Type B pancreatic cell (in vitro differentiated cells): Measurements from ENCODE around the gene ZNF74. TPM values are rescaled to one million over a fixed set of nuclear protein-coding genes. Genes with fewer than 3 reads are reported as not detected.
"Not testable (repeated sequence)": the region's sequence is repeated elsewhere in the genome, so short reads cannot be mapped to it uniquely, and the experiment has no call there.

ENCODE experiments used
- DNase-seq: peaks from one replicate; pipeline ENCODE4 v3.0.0; 2021; ENCODE audit warnings: mixed read lengths; ENCODE audit not compliant: unreplicated experiment; ENCODE audit errors: extremely low spot score
- H3K27ac Mint-ChIP-seq: 2 replicates; pipeline ENCODE4 v1.8.0; 2021; ENCODE audit warnings: mild to moderate bottlenecking, mixed read lengths
- H3K27me3 Mint-ChIP-seq: 2 replicates; pipeline ENCODE4 v1.8.0; 2021; ENCODE audit warnings: mixed read lengths
- H3K36me3 Mint-ChIP-seq: 2 replicates; pipeline ENCODE4 v1.8.0; 2021; ENCODE audit warnings: mixed read lengths
- H3K4me1 Mint-ChIP-seq: one replicate; pipeline ENCODE4 v1.8.0; 2021; ENCODE audit warnings: mixed read lengths; ENCODE audit not compliant: unreplicated experiment
- H3K4me3 Mint-ChIP-seq: 2 replicates; pipeline ENCODE4 v1.8.0; 2021; ENCODE audit warnings: mild to moderate bottlenecking, mixed read lengths
- H3K9me3 Mint-ChIP-seq: 2 replicates; pipeline ENCODE4 v1.8.0; 2021; ENCODE audit warnings: mixed read lengths
- total RNA-seq: library from RNA; stranded (reverse); gene quantifications from 2 replicates; pipeline ENCODE4 v1.2.1, GENCODE V29; 2021; ENCODE audit warnings: low replicate concordance

ZNF74 gene
- total RNA-seq, 1 donor from 2014 or later: 39.5 TPM

DNA sequence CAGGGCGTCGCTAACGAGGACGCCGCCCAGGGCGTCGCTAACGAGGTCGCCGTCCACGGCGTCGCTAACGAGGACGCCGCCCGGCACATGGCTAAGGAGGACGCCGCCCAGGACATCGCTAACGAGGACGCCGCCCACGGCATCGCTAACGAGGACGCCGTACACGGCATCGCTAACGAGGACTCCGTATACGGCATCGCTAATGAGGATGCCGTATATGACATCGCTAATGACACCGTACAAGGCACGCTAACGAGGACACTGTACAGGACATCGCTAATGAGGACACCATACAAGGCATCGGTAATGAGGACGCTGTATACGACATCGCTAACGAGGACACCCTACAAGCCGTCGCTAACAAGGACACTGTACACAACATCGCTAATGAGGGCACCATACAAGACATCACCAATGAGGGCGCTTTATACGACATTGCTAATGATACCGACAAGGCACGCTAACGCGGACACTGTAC lies 32.2 kb upstream of the ZNF74 start:
- H3K27ac Mint-ChIP-seq: peak overlapping the region; percentile 61
- not testable (repeated sequence) for H3K9me3 Mint-ChIP-seq, H3K4me1 Mint-ChIP-seq, H3K36me3 Mint-ChIP-seq, DNase-seq, H3K4me3 Mint-ChIP-seq
- peaks cover 12% of the 10 kb centered on the region for H3K27me3 Mint-ChIP-seq

DNA sequence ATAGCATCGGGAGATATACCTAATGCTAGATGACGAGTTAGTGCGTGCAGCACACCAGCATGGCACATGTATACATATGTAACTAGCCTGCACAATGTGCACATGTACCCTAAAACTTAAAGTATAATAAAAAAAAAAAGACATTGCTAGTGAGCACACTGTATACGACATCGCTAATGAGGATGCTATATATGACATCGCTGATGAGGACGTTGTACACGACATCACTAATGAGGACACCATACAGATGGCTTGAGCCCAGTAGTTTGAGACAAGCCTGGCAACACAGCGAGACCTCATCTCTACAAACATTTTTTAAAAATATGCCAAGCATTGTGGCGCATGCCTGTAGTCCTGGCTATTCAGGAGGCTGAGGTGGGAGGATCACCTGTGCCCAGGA lies 31.5 kb upstream of the ZNF74 start:
- H3K4me3 Mint-ChIP-seq, H3K36me3 Mint-ChIP-seq, DNase-seq, H3K9me3 Mint-ChIP-seq, H3K4me1 Mint-ChIP-seq: not testable (repeated sequence)
- Mint-ChIP-seq H3K27ac (peak overlapping the region; percentile 61), H3K27me3 (peaks cover 12% of the 10 kb centered on the region)

DNA sequence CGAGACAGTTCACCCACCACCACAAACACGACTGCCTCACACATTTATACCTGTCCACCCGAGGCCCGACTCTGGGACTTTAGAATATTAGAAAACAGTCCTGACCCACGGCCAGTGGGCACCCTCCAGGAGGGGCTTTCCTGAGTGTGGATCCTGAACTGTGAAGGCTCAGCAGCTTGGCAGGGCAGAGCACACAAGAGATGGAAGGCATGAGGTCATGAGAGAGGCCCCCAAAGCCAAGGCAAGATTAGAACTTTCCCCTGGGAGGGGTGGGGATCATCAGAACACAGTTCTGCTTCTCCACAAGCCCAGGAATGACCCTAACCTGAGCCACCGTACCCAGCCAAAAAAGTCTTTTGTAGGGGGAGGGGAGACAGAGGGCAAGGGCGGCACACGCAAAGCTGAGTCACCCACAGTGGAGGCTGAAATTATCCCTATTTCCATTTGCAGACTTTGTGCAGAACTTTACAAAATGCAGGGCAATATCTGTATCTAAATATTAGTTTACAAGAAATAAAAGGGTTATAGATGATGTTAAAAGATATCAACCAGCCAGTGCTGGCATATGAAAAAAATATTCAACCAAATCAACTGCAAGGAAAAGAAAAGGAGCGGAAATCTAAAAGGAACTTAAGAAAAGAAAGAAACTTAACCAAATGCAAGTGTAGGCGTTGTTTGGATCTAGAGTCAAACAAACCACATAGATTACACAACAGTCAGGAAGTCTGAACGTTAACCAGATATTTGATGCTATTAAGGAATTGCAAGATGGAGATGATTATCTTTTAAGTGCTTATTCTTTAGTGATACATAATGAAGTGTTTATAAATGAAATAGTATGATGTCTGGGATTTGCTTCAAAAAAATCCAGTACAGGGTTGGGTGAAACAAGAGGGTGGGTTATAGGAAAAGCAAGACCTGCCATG lies 29.4 kb upstream of the ZNF74 start:
- not testable (repeated sequence) for H3K27ac Mint-ChIP-seq, H3K4me3 Mint-ChIP-seq, H3K9me3 Mint-ChIP-seq, H3K36me3 Mint-ChIP-seq, DNase-seq, H3K4me1 Mint-ChIP-seq
- H3K27me3 Mint-ChIP-seq: peaks cover 18% of the 10 kb centered on the region

DNA sequence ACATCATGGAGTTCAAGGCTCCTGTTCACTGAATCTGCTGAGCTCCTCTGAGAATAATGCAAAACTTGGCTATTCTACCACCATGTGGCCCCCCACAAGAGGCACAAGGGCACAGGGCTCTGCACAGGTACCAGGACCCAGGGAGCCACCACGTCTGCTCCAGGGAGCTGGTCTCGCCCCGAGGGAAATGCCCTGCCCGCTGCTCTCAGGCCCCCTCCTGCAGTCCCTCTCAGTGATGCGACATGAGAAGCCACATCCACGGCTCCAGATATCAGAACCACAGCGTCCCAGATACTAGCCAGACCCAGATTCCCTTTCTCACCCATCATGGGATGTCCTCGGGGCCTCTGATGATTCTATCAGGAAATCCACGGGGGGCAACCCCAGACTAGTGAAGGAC lies 27.1 kb upstream of the ZNF74 start:
- H3K27ac Mint-ChIP-seq, H3K4me3 Mint-ChIP-seq, H3K9me3 Mint-ChIP-seq, H3K4me1 Mint-ChIP-seq, H3K36me3 Mint-ChIP-seq: not testable (repeated sequence)
- peaks cover 22% of the 10 kb centered on the region for H3K27me3 Mint-ChIP-seq
- DNase-seq: peak; percentile 54

DNA sequence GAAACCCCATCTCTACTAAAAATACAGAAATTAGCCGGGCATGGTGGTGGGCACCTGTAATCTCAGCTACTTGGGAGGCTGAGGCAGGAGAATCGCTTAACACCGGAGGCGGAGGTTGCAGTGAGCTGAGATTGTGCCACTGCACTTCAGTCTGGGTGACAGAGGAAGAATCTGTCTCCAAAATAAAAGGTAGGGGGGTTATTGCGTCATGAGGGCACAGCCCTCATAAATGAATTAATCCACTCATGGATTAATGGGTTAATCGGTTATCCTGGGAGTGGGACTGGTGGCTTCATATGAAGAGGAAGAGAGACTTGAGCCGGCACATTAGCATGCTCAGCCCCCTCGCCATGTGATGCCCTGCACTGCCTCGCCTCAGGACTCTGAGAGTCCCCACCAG lies 25.1 kb upstream of the ZNF74 start:
- H3K9me3 Mint-ChIP-seq, H3K27ac Mint-ChIP-seq, H3K4me1 Mint-ChIP-seq, H3K36me3 Mint-ChIP-seq, H3K4me3 Mint-ChIP-seq: not testable (repeated sequence)
- peak; percentile 20 for DNase-seq
- H3K27me3 Mint-ChIP-seq: peaks cover 21% of the 10 kb centered on the region

DNA sequence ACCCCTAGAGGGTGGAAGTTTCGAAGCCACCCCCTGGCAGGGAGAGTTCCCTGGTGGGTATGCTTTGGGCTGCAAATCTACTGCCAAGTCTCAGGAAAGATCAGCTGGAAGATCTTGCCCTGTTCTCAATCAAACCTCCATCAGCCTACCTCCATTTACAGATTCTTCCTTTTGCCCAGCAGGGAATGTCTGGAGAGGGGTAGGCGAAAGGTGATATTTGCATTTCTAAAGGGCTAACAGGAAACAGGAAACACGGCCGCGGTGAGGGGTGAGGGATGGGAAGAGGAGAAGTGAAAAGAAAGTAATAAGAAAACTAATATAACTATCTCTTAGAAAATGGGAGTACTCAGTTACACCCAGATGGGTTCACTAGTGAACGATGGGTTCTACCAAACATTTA lies 22.3 kb upstream of the ZNF74 start:
- not testable (repeated sequence) for H3K27ac Mint-ChIP-seq, DNase-seq, H3K4me1 Mint-ChIP-seq, H3K36me3 Mint-ChIP-seq, H3K4me3 Mint-ChIP-seq, H3K9me3 Mint-ChIP-seq
- peaks cover 13% of the 10 kb centered on the region for H3K27me3 Mint-ChIP-seq

DNA sequence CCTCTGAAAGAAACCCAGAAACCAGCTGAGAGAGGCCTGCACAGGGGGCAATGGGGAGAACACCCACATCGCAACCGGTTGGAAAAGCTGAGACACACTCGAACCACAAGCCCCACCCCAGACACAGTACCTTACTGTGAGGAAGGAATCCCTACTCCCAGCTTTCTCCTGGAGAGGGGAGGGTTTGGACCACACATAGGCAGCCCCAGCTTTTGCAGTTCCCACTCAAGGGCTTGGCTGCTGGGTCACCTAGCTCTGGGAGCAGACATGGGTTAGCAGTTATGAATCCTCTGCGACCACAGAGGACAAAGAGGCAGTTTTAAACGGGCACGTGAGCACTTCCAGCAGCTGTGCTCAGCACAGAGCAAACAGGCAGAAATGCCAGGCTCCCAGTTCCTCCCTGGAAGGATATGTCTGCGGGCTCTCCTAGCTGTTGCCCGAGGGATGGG lies 21.5 kb upstream of the ZNF74 start:
- H3K27ac Mint-ChIP-seq, H3K4me3 Mint-ChIP-seq, H3K36me3 Mint-ChIP-seq, H3K9me3 Mint-ChIP-seq, H3K4me1 Mint-ChIP-seq, DNase-seq: not testable (repeated sequence)
- H3K27me3 Mint-ChIP-seq: peaks cover 13% of the 10 kb centered on the region

DNA sequence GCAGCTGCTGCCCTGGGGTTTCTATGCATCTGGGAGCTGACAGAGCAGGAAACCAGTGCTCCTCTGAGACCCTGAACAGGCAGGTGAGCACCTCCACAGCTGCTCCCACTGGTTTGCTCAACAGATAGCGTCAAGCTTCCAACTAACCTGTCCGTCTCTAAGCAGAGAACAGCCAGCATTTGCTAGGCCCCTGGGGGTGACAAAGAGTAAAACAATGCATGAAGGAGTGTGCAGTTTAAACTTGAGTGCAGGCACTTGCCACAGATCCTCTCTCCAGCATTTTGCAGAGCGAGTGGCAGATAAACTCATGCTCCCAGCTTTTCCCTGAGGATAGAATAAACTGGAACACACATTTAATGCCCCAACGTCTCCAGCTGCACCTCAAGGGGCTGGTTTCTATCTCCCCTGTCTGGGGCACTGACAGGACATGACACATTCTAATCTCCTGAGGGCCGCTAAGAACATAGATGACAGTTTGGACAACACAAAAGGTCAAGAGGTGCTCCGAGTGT lies 20.7 kb upstream of the ZNF74 start:
- DNase-seq: peak; percentile 29
- H3K27me3 Mint-ChIP-seq: peaks cover 10% of the 10 kb centered on the region
- H3K27ac Mint-ChIP-seq, H3K9me3 Mint-ChIP-seq, H3K4me3 Mint-ChIP-seq, H3K4me1 Mint-ChIP-seq, H3K36me3 Mint-ChIP-seq: not testable (repeated sequence)

DNA sequence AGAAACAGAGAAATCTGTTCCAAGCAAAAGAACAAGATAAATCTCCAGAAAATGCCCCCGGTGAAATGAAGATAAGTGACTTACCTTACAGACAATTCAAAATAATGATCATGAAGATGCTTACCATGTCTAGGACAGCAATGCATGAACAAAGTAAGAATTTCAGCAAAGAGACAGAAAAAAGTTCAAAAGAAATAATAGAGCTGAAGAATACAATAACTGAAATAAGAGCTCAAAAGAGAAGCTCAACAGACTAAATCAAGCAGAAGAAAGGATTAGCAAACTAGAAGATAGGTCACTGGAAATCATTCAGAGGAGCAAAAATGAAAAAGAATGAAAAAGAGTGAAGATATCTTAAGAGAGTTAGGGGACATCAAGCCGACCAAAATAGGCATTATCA lies 19.8 kb upstream of the ZNF74 start:
- not testable (repeated sequence) for H3K9me3 Mint-ChIP-seq, H3K4me1 Mint-ChIP-seq, H3K36me3 Mint-ChIP-seq, H3K27me3 Mint-ChIP-seq, H3K27ac Mint-ChIP-seq, DNase-seq, H3K4me3 Mint-ChIP-seq

DNA sequence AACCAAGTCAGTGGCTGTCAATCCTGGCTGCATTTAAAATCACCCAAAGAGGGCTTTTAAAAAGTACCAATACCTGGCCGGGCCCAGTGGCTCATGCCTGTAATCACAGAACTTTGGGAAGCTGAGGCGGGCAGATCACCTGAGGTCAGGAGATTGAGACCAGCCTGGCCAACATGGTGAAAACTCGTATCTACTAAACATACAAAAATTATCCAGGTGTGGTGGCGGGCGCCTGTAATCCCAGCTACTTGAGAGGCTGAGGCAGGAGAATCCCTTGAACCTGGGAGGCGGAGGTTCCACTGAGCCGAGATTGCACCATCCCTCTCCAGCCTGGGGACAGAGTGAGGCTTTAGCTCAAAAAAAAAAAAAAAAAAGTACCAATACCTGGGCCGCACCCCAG lies 17.7 kb upstream of the ZNF74 start:
- H3K27ac Mint-ChIP-seq: not testable (repeated sequence)

DNA sequence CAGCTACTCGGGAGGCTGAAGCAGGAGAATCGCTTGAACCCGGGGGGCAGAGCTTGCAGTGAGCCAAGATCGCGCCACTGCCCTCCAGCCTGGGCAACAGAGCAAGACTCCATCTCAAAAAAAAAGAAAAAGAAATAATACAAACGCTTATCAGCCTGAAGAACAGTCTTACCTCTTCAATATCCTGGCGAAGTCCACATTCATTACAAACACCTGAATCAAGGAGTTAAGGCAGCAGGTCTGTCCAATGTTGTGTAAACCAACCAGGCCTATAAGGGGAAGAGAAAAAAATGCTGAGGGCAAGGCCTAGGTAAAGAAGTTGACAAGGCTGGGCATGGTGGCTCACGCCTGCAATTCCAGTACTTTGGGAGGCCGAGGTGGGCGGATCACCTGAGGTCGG lies 17.0 kb upstream of the ZNF74 start:
- H3K4me1 Mint-ChIP-seq, H3K9me3 Mint-ChIP-seq, H3K27me3 Mint-ChIP-seq, H3K27ac Mint-ChIP-seq, H3K4me3 Mint-ChIP-seq, H3K36me3 Mint-ChIP-seq: not testable (repeated sequence)
- peak; percentile 4 for DNase-seq

More for the DNA sequence above, 17.7 kb upstream of the ZNF74 start:
- not testable (repeated sequence) for H3K36me3 Mint-ChIP-seq, H3K4me1 Mint-ChIP-seq, H3K27me3 Mint-ChIP-seq, H3K9me3 Mint-ChIP-seq, H3K4me3 Mint-ChIP-seq
- DNase-seq: peak; percentile 15
